Measurements from ENCODE around the gene ARHGEF19.

ARHGEF19 gene

GRCh38 chr1:16155537-16156410, 56.7 kb downstream of the ARHGEF19 start, which contains the start of gene EPHA2:
EPHA2 (minus strand) TSS chr1:16156069; CDS start chr1:16155932, 137 bp downstream.
- no peak for FAIRE-seq
- no peak for DNase-seq (ENCODE audit: extremely low spot score, insufficient read length, low read depth)

- FAIRE-seq (no peak), DNase-seq (ENCODE audit: extremely low spot score, insufficient read length, low read depth) (no peak)
Measured at GRCh38 chr1:16153999-16154673, 58.3 kb downstream of the ARHGEF19 start.

DNA sequence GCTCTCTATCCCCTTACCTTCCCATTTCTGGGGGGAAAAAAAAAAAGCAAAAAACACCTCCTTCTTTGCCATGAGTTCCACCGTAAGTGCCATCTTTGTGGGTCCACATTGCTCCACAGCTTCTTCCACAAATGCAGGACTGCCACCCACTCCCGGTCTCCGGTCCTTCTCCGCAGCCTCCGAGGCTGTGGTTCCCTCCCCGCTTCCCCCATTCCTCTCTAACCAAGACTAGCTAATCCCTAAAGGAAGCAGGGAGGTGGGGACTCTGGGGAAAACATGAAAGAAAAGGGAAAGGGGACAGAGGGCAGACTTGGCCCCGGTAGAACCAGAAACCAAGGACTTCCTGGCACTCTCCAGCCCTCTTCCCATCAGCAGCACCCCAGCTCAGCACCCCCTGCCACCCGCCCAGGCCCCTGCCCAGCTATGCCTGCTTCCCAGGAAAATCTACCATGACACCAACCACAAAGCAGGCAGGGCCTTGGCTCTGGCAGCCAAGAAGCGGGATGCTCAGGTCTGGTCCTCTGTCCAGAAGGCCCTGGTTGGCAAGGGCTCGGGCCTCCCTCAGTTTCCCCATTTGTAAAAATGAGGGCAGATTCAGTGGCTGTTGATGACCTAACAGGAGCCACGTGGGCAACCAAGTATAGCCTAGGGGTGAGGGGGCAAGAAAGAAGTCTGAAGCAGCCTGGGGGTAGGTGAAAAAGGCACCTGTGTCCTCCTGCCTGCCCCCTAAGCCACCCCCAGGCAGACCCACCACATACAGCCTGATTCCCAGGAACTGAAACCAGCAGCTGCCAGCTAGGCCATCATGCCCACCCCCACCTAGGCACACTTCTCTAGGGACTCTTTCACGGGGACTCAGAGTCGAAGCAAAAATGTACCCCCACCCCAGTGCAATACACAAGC, 59.1 kb downstream of the ARHGEF19 start:
- FAIRE-seq: no peak
- no peak for DNase-seq (ENCODE audit: extremely low spot score, insufficient read length, low read depth)

DNA sequence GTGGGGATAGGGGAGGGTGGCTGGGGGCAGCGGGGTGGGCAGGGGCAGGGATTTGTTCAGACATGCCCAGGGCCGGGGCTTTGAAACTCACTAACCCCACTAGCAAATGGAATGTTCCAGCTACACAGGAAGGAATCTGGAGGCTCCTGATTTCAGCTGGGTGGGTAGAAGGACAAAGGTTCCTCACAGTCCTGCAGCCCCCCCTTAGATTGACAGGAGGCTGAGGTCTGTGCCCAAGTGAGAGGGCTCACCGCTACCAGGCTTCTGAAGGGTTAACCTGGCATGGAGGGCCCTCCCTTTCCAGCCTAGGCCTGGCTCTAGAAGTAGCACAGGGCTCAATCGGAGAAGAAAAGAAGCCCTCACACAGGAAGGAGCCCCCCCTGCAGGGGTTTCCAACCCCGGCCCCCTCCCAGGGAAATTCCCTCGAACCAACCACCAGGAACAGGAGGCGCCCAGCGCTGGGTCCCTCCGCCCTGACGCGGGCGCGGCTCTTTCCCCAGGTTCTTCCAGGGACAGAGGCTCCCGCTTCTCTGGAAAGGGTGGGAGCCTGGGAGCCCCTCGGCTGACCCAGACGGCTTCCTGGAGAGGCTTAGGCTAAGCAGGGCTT, 59.9 kb downstream of the ARHGEF19 start:
- FAIRE-seq (no peak), DNase-seq (ENCODE audit: extremely low spot score, insufficient read length, low read depth) (no peak)

DNA sequence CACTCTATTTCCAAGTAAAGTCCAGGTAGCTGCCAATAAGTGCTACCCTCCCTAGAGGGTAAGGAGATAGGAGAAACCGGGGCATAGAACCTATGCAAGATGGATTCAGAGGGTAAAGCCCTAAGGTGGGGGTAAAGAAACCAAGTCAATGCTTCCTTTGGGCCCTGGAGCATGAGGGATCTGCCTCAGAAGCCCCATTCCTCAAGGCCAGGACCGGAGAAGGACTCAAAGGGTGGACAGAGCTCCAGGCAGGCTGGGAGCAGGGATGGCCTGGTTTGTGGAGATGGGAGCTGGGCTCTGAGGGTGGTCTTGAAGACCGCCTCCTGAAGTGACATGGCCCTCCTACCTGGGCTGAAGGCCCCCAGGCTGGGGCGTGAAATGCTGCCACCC, 60.5 kb downstream of the ARHGEF19 start:
- DNase-seq (ENCODE audit: extremely low spot score, insufficient read length, low read depth) (no peak), FAIRE-seq (no peak)

- DNase-seq (ENCODE audit: extremely low spot score, insufficient read length, low read depth) (no peak), FAIRE-seq (no peak)
Measured at GRCh38 chr1:16151196-16151994, 61.1 kb downstream of the ARHGEF19 start.

DNA sequence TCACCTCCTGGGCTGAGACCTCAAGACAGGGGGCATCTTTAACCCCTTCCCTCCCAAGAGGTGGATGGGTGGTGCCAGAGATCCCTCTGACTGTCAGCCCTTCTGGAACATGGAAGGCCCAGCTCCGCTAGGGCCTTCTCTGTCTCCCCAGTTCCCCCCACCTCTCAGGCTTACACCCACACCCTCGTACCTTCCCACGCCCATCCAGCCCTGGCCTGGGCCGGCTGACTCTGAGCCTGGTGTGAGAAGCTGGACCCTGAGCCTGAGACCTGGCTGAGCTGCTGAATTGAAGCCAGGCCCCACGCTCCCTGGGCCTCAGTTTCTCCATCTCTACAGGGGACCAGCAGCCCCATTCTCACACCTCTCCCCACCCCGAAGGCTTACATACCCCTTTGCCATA, 61.9 kb downstream of the ARHGEF19 start:
- FAIRE-seq (no peak), DNase-seq (ENCODE audit: extremely low spot score, insufficient read length, low read depth) (no peak)

- no peak for FAIRE-seq
- no peak for DNase-seq (ENCODE audit: extremely low spot score, insufficient read length, low read depth)
Measured at GRCh38 chr1:16149702-16150488, 62.6 kb downstream of the ARHGEF19 start.

- DNase-seq (ENCODE audit: extremely low spot score, insufficient read length, low read depth): no peak
- FAIRE-seq: no peak
Measured at GRCh38 chr1:16149146-16149545, 63.3 kb downstream of the ARHGEF19 start.

DNA sequence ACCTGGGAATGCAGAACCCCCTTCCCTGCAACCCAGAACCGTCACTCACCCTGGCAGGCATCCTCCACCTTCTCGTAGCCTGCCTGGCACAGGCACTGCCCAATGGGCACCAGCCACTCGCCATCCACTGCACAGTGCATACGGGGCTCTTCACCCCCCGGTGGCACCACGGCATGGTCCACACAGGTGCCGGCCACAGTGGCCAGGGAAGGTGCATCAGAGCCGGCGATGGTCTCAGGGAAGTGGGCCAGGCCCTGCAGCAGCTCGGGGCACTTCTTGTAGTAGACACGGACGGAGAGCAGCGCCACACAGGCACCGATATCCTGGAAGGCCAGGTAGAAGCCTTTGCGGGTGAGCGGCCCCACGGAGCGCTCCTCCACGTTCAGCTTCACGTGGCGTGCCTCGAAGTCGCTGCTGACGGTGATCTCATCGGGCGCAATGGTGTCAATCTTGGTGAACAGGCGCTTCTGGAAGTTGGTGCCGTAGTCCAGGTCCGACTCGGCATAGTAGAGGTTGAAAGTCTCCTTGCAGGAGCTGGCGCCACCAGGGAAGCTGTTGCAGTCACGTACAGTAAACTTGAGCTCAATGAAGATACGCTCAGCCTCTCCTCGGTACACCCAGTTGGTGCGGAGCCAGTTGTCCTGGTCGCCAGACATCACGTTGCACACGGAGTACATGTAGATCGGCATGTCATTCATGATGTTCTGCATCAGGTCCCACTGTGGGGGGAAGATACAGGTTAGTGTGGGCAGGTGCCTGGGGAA, 63.9 kb downstream of the ARHGEF19 start:
- DNase-seq (ENCODE audit: extremely low spot score, insufficient read length, low read depth) (no peak), FAIRE-seq (no peak)

Measured in GM18507 (cell line).